OCI-M2 (cell line): ENCODE measurements around the gene NDUFAF2.
"Not testable (repeated sequence)": the region's sequence is repeated elsewhere in the genome, so short reads cannot be mapped to it uniquely, and the experiment has no call there.

Source experiments
- DNase-seq: peaks from one replicate; lab custom pipeline; 2025; ENCODE audit not compliant: unreplicated experiment; lab: John Stamatoyannopoulos, UW

Gene NDUFAF2

GRCh38 chr5:61171479-61171878, 226.5 kb downstream of the NDUFAF2 start:
- DNase-seq, result no peak

- no peak for DNase-seq
These were observed 231.6 kb downstream of the NDUFAF2 start for GRCh38 chr5:61176631-61177030.

- DNase-seq, result no peak
These were observed 232.1 kb downstream of the NDUFAF2 start for GRCh38 chr5:61177070-61177469.

GRCh38 chr5:61177716-61178115, 232.7 kb downstream of the NDUFAF2 start:
- no peak for DNase-seq

GRCh38 chr5:61178702-61179101, 233.7 kb downstream of the NDUFAF2 start:
- DNase-seq, result no peak

GRCh38 chr5:61180886-61181285, 235.9 kb downstream of the NDUFAF2 start:
- no peak for DNase-seq

GRCh38 chr5:61182449-61182848, 237.4 kb downstream of the NDUFAF2 start:
- DNase-seq, result no peak

GRCh38 chr5:61183538-61183937, 238.5 kb downstream of the NDUFAF2 start:
- DNase-seq, result no peak

- no peak for DNase-seq
These were observed 239.7 kb downstream of the NDUFAF2 start for GRCh38 chr5:61184708-61185107.

GRCh38 chr5:61186634-61187033, 241.6 kb downstream of the NDUFAF2 start:
- no peak for DNase-seq

GRCh38 chr5:61187352-61187751, 242.3 kb downstream of the NDUFAF2 start:
- DNase-seq, result not testable (repeated sequence)

GRCh38 chr5:61187826-61188225, 242.8 kb downstream of the NDUFAF2 start:
- not testable (repeated sequence) for DNase-seq

GRCh38 chr5:61198606-61199005, 253.6 kb downstream of the NDUFAF2 start:
- no peak for DNase-seq

- no peak for DNase-seq
These were observed 255.7 kb downstream of the NDUFAF2 start for GRCh38 chr5:61200582-61201155.

- no peak for DNase-seq
These were observed 257.2 kb downstream of the NDUFAF2 start for GRCh38 chr5:61202213-61202612.
